Colon (tissue), 2 donors: ENCODE measurements around the gene ZBED3.

Experiments
- FAIRE-seq: peaks from 2 replicates; lab custom pipeline; 2012; peaks lifted over from hg19 to GRCh38; lab: Jason Lieb, UNC
- donor health status: control.
- donor health status: control.

Gene ZBED3

DNA sequence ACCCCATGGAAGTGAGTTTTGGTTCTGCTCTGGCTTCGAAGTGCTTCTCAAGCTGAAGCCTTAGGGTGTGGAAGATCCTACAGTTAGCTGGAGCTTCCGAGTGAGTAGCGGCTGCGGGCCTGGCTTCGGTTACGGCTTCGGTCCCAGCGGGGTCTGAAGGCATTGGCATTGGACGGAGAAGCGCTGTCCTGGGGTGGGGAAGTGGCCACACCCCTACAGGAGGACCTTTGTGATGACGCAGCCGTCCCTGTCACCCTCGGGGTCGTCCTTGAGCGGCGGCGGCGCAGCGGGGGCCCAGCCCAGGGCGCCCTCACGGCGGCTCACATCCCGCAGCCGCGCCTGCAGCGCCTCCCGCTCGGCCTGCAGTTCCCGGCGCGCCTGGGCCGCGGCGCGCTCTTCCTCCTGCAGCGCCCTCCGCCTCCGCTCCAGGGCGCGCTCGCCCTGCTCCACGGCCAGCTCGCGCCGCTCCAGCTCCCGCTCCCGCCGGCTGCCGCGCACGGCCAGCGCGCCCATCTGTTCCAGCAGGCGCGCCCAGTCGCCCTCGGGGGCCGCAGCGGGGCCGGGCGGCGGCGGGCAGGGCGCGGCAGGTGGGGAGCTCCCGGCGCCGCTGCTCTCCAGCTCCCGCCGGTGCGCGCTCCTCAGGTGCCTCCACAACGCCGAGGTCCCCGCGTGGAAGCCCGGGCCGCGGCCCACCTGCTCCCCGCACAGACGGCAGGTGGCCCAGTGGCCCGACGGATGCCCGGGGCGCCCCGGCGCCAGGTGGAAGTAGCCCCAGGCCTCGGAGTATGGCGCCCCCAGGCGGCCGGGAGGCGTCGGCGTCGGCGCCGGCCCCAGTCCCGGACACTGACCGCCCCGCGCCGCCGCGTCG is 9.9 kb downstream of the ZBED3 start:
- no peak for FAIRE-seq

DNA sequence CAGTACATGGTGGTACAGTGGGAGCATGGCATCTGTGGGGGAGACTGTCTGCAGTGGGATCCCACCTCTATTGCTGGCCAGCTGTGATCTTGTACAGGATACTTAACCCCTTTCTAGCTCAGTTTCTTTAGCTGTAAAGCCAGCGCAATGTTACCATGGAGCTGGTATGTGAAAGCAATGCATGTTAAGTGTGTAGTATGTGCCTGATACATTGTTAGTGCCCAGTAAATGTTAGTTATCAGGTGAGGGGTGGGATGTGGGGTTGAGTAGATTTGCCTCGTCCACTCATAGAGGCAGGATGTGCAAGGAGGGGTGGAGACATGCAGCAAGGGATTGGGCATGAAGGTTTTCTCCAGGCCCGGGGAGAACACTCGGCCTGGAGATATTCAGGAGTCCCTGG is 12.3 kb downstream of the ZBED3 start:
- no peak for FAIRE-seq

DNA sequence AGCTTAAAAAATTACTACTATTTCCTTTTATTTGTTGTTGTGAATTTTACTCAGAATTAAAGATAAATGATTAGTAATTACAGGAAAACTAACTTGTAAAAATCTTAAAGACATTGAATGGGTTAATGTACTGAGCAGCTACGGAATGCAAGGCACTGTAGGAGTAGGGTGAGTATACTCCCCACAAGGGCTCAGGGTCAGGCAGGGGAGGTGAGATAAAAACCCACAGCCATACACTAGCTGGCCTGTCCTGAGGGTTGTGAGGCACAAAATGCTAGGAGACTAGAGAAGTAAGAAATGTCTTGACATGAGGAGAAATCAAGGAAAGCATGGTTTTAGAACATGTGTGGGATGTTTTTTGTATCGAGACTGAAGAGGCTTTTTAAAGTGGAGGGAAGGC is 13.4 kb downstream of the ZBED3 start:
- no peak for FAIRE-seq

DNA sequence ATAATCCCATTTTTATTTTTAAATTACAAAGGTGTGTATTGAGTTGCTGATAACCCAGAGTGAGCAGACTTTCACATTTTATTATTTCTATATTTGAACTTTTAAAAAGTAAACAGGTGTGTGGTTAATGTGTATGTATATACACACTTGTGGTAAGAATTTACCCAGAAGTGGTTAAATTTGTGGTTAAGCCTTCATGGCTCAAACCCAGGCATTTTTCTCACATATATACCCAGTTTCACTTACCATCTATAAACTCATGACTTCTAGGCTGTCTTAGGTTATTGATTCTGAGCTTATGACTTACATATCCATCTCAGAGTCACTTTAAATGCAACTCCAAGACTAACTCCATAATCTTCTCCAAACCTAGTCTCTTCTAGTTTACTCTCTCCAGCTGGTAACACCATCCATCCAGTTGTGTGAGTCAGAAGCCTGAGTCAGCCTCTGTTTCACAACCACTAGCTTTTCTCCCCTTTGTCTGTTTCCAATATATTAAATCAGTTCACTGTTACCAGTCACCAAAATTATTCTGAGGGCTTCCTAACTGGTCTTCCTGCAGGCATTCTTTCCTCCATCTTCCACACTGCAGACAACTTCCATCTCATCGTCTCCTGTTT is 20.2 kb downstream of the ZBED3 start:
- FAIRE-seq, result no peak

DNA sequence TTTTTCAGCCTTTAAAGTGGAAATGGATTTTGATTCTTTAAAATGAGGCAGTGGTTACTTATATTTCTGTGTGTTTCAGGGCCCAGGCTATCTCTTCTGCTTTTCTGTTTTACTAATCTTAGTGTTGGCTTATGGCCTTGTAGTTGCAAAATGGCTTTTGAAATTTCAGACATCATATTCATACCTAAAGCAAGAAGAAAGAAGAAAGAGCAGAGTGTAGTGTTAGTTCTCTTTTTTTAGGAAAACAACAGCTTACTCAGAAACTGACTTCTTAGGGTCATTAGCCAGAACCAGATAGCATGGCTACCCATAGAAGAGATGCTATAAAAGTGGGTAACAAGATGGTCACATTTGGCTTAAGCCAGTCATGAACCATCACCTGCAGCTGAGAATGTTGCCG is 20.9 kb downstream of the ZBED3 start:
- FAIRE-seq, result no peak

DNA sequence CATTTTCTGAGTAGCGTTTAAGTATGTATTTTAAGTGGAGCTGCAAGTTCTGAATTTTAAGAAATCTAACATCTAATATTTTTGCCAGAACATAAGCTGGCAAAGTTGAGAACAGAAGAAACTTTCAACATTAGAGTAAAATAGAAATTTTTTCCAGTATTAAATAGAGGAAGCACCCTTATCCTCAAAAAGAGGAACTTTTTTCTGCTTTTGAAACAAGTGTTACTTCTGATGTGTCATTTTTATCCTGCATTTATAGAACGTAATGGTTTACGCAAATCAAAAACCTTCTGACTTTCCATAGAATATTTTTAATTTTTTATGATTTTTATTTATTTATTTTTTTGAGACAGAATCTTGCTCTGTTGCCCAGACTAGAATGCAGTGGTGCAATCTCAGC is 21.8 kb downstream of the ZBED3 start:
- FAIRE-seq, result peak; percentile 18

DNA sequence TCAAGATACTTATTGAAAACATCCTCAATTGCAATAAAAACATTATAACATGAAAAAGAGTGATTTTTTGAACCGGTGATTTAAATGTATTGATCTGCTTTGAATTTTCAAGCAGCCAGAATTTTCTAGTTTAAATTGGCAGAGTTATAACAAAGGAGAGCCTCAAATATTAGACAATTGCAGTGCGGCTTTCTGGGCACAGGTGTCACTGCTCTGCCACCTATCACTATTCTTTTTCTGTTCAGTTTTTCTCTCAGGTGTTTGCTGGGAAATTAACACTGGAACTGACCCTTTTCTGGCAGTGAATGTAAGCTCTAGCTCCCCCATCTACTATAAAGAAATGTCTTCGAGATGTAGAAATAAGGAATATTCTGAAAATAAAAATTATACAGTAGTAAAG is 23.0 kb downstream of the ZBED3 start:
- no peak for FAIRE-seq

DNA sequence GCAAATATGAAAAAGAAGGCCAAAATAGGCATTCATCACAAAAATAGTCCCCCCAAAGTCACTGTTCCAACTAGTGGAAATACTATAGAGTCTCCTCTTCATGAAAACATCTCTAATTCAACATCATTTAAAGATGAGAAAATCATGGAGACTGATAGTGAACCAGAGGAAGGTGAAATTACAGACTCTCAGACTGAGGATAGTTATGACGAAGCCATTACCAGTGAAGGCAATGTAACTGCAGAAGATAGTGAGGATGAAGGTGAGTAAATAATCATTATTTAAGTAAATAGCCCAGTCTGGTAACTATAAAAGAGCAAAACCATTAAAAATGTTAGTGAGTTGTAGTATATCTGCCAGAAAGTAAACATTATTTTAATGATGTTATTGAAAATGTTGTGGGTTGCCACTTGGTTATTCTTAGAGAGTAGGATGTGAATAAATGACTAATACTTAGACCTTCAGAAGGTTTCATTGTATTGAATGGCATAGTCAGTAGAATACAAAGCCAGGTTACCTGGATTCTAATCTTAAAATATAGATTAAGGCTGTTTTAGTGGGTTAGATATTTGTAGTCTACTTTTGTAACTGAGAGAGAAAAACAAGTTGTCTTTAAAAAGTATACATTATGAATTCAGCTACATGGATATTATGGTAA is 40.5 kb downstream of the ZBED3 start:
- no peak for FAIRE-seq

DNA sequence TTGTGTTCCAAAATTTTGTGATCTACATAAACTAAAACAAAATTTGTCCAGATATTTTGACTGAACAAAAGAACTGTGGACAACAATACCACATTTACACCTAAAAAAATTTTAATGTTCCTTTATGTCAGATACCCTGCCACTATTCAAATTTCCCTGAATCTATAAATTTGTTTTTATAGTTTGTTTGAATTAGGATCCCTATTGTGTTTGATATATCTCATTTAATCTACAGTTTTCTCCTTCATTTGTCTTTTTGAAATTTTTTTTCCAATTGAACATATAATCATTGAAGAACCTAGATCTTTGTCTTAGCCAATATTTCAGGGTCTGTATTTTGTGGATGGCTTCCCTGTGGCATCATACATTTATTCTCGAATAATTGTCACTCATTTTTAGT is 51.1 kb downstream of the ZBED3 start:
- no peak for FAIRE-seq

DNA sequence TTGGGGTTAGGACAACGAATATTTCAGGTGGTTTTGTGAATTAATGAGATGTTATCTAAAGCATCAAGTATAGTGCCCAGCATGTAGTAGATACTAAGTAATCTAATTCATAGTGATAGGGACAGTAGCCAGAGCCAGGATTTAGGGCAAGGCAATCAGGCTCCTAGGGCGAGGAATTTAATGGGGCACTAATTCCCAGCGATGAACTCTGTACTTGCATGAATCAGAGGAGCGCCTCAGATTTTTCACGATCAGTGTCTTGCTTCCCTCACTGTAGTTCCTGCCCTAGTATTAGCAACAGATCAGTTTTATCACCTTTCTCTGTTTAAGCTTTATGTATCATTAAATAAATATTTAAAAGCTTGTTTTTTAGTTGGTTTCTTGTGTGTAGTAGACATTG is 53.7 kb downstream of the ZBED3 start:
- no peak for FAIRE-seq

DNA sequence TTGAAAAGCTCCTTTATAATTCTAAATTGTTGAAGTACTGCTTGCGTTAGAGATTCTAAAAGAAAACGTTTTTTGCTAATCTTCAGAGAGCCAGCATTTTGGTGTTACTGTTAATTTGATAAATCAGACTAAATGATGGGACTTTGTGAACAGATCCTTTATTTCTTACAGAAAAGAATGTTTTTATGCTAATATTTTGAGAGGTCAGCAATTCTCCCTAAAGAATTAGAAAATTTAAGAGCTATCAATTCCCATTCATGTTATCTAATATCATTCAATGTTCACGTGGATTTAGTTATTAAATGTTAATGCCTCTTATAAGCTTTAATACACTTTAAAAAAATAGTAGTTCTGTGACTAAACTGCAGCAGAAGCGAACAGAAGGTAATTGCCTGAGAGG is 54.5 kb downstream of the ZBED3 start:
- FAIRE-seq, result no peak

DNA sequence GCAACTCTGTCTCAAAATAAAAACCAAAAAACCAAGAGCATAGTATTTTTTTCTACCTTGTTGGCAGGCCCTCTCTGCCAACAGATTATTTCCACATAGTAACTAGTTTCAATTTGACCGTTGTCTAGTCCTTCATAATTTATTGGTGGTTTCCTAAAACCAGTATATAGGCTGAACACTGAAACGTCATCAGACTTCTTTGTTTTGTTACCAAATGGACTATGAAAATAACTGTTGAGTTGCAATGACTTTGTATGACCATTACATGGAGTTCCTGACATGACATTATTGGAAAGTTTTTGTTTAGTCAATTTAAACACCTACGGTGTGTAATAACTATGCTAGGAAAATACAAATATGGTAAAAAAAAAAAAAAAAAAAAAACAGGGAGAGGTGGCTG is 55.2 kb downstream of the ZBED3 start:
- FAIRE-seq, result no peak

DNA sequence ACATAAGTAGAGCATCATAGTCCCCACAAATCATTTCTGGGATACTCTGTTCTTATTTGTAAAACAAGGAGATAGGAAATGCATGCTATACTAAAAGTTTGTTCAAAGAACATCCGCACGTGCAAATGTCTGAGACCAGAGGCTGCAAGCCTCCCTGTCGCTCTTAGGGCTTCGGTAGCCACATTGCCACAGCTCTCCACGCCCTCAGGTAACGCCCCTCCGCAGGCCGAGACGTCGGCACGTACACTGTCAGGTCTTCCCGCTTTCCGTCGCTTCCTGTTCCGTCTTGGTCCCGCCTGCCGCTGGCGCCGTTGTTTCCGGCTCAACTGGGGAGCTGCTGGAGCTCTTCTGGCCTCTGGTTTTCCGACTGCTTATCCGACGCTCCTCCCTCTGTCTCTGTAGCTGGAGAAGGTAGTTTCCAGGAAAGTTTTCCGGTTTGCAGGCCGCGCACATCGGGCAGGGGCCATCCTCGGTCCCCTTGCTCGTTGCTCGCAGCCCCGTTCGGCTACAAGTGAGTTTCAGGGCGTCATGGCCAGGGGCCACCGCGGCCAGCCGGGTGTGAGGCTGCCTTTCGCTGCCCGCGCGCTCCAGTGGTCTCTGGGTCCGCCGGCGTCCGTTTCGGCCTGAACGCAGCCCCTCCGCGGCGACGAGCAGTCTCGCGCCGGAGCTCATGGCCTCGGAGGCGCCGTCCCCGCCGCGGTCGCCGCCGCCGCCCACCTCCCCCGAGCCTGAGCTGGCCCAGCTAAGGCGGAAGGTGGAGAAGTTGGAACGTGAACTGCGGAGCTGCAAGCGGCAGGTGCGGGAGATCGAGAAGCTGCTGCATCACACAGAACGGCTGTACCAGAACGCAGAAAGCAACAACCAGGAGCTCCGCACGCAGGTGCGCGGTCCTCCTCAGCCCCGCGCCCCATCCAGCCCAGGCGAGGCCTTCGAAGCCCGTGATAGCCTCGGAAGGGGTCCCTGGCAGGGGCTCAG is 56.7 kb downstream of the ZBED3 start, which contains the start of gene AGGF1:
AGGF1 (plus strand) TSS at position 308 of the 975 bp plus-strand sequence; CDS start at position 671, 363 bp downstream.
- peak; percentile 73 for FAIRE-seq

DNA sequence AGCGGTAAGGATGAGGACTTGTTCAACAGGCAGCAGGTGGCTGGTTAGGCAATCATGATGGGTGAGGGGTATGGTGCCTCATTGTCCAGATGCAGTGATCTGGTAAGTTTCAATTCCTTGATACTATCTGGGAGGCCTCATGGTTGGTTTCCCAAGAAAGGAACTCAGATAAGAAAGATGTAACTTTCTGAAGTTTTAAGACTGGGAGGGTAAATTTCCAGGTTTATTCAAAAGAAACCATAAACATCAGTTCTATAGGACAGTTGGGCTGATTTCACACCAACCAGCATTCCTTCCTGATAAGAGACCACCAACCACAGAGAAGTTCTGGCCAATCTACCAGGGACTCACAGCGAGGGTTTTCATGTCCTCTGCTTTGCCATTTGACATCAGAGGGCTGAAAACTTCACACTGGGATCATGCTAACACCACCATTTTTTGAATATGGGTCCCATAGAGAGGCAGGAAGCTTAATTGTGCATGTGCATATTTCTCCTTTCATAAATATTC is 57.7 kb downstream of the ZBED3 start:
- FAIRE-seq, result no peak

DNA sequence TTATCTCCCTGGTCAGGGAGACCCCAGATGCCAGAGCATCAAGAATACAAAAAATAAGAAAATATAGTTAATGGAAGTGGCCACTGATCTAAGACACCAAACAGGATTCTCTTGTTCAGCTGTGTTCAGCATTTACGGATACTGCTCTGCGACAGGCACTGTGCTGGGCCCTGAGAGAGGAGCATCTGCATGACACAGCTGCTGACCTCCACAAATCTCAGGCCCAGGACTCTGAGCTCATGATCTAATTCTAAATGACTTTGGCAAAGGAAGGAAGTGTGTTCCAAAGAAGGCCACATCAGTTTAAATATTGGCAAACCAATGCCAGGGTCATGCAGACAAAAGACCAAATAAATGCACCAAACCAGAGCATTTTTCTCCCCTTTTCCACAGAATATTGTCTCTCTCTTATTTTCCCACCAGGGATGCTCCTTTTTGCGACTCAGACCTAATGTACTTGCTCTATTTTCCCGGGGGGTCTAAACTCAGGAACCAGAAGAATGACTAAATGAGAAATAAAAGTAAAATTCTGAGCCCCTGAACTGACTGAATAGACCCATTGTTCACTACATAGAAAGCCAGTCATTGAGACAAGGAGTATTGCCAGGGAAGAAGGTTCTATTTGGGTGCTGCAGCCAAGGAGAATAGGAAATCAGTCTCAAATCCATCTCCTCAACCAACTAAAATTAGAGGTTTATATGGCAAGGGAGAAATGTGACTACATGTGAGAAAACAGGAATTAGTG is 58.3 kb downstream of the ZBED3 start:
- FAIRE-seq, result no peak

DNA sequence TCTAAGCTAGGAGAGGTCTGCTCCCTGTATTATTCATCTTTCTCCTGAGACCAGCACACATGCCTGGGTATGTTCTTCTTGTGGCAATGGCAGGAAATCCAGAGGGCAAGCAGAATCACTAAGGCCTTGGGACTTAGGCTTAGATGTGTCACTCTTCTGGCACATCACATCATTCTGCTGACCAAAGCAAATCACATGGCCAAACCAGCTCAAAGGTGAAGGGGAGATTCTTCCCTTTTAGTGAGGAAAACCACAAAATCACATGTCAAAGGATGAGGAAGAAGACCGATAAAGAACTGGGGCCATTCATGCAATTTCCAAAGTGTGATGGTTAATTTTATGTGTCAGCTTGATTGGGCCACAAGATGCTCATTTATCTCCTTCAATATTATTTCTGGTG is 62.6 kb downstream of the ZBED3 start:
- no peak for FAIRE-seq

DNA sequence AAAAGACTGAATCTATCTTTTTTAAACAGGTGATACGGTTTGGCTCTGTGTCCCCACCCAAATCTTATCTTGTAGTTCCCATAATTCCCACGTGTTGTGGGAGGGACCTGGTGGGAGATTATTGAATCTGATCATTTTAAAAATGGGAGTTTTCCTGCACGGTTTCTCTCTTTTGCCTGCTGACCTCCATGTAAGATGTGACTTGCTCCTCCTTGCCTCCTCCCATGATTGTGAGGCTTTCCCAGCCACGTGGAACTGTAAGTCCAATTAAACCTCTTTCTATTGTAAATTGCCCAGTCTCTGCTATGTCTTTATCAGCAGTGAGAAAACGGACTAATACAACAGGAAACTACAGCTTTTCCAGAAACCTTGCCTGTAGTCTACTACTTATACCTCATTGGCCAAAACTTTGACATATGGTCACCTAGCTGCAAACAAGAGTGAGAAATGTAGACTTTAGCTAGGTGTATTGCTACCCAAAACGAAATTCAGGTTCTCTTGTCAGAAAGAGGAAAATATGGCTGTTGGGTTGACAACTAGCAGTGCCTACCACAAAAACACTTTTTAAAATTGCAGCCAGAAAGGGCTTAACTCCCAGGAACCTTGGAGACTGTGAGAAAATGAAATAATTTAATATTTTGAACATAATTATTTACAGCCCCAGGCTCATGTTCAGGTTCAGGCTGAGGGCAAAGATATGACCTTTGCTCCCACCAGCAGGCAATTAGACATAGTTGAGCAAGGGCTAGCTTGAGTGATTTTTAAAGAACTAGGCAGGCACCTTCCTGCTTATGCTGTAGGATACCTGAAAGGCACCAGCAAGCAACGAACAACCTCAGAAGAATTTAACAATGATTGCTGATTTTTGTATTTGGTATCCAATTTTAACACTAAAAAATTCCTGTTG is 64.3 kb downstream of the ZBED3 start:
- FAIRE-seq, result no peak
